Regular cardiac myocyte (primary cell): ENCODE results near the gene SERINC3. TPM values are rescaled to one million over a fixed set of nuclear protein-coding genes. Genes with fewer than 3 reads are reported as not detected.

Experiments used
- total RNA-seq: library from RNA; depleted of rRNA; stranded (reverse); fragments of >200 nt; gene quantifications from 2 replicates; pipeline ENCODE4 v1.2.3, GENCODE V29; 2014

SERINC3 gene
- total RNA-seq = 128 and 143 TPM in 2 replicates

GRCh38 chr20:44521484-44522481 lies at the start of gene SERINC3:
TSS of gene SERINC3 (minus strand) at chr20:44522070. CDS start at chr20:44521951, 119 bp downstream.

GRCh38 chr20:44475694-44476560 lies 45.9 kb downstream of the SERINC3 start, which contains the start of gene TTPAL:
TSS of gene TTPAL (plus strand) at chr20:44475874. CDS start at chr20:44480000, 4,126 bp downstream.

Other genes with a start within 250 kb of the SERINC3 start
- gene FITM2, start 210.9 kb downstream of the SERINC3 start, total RNA-seq = 6.2 and 8.4 TPM in 2 replicates
- gene R3HDML, start 185.0 kb downstream of the SERINC3 start, total RNA-seq = not detected in 2 replicates
- gene HNF4A, start 166.4 kb downstream of the SERINC3 start, total RNA-seq = under 0.01 and 0.19 TPM in 2 replicates
- gene TTPAL, start 46.2 kb downstream of the SERINC3 start, total RNA-seq = 9.9 and 19.0 TPM in 2 replicates
- 42.8 and 74.4 TPM in 2 replicates for gene PKIG, start 60.5 kb upstream of the SERINC3 start, total RNA-seq
- 9.0 and 14.4 TPM in 2 replicates for gene ADA, start 129.6 kb upstream of the SERINC3 start, total RNA-seq
- under 0.01 and 3.7 TPM in 2 replicates for gene CCN5, start 193.3 kb upstream of the SERINC3 start, total RNA-seq
- gene KCNK15, start 223.8 kb upstream of the SERINC3 start, total RNA-seq = 0.19 and 4.8 TPM in 2 replicates